Measurements from ENCODE around the gene SPN.
"Not testable (repeated sequence)": the region's sequence is repeated elsewhere in the genome, so short reads cannot be mapped to it uniquely, and the experiment has no call there.

Gene SPN

GRCh38 chr16:29687755-29688154, 24.7 kb downstream of the SPN start:
- no peaks in the 10 kb centered on the region for H3K9me2 ChIP-seq (replicated peaks; ENCODE audit: insufficient read depth, low read length)
- H3K4me1 ChIP-seq (ENCODE audit: low read length), result peaks cover 7% of the 10 kb centered on the region; the same call in 1 of the 2 replicates
- H3K4me3 ChIP-seq (ENCODE audit: low read length), result no peak overlapping the region
- no peaks in the 10 kb centered on the region for H3K9me3 ChIP-seq (replicated peaks; ENCODE audit: insufficient read depth, low read length)
- H3K27ac ChIP-seq (ENCODE audit: low read length), result no peak overlapping the region
- H3K79me2 ChIP-seq (ENCODE audit: low read length), result no peaks in the 10 kb centered on the region
- H4K20me1 ChIP-seq (ENCODE audit: insufficient read depth, low read length), result no peaks in the 10 kb centered on the region
- TF ChIP-seq EZH2phosphoT487 (IDR thresholded peaks at IDR 0.05; ENCODE audit: low read length) (no peak), CTCF (IDR thresholded peaks at IDR 0.05; ENCODE audit: low read length) (no peak), EZH2 (optimal IDR thresholded peaks at IDR 0.05; ENCODE audit: low read depth, low read length) (no peak)
- DNase-seq, result no peak
- H3K27me3 ChIP-seq (replicated peaks; ENCODE audit: insufficient read depth, low read length), result no peaks in the 10 kb centered on the region
- H2AFZ ChIP-seq (ENCODE audit: low read length), result no peak overlapping the region
- H3K36me3 ChIP-seq (replicated peaks; ENCODE audit: insufficient read depth, low read length), result no peaks in the 10 kb centered on the region
- no peak overlapping the region for H3K9ac ChIP-seq (ENCODE audit: low read length)
- H3K4me2 ChIP-seq (ENCODE audit: low read depth, low read length), result no peak overlapping the region
- H3F3A ChIP-seq (ENCODE audit: insufficient read depth, low read length), result no peaks in the 10 kb centered on the region

GRCh38 chr16:29688172-29688571, 25.1 kb downstream of the SPN start:
- H4K20me1 ChIP-seq (ENCODE audit: insufficient read depth, low read length), result no peaks in the 10 kb centered on the region
- no peak overlapping the region for H2AFZ ChIP-seq (ENCODE audit: low read length)
- no peaks in the 10 kb centered on the region for H3F3A ChIP-seq (ENCODE audit: insufficient read depth, low read length)
- no peak overlapping the region for H3K9ac ChIP-seq (ENCODE audit: low read length)
- no peak overlapping the region for H3K4me2 ChIP-seq (ENCODE audit: low read depth, low read length)
- H3K9me2 ChIP-seq (replicated peaks; ENCODE audit: insufficient read depth, low read length), result no peaks in the 10 kb centered on the region
- H3K79me2 ChIP-seq (ENCODE audit: low read length), result no peaks in the 10 kb centered on the region
- no peaks in the 10 kb centered on the region for H3K36me3 ChIP-seq (replicated peaks; ENCODE audit: insufficient read depth, low read length)
- H3K27ac ChIP-seq (ENCODE audit: low read length), result no peak overlapping the region
- no peak for TF ChIP-seq EZH2 (optimal IDR thresholded peaks at IDR 0.05; ENCODE audit: low read depth, low read length)
- TF ChIP-seq CTCF (IDR thresholded peaks at IDR 0.05; ENCODE audit: low read length), result no peak
- no peak for TF ChIP-seq EZH2phosphoT487 (IDR thresholded peaks at IDR 0.05; ENCODE audit: low read length)
- no peaks in the 10 kb centered on the region for H3K9me3 ChIP-seq (replicated peaks; ENCODE audit: insufficient read depth, low read length)
- H3K4me1 ChIP-seq (ENCODE audit: low read length), result peaks cover 7% of the 10 kb centered on the region; the same call in 1 of the 2 replicates
- H3K4me3 ChIP-seq (ENCODE audit: low read length), result no peak overlapping the region
- no peaks in the 10 kb centered on the region for H3K27me3 ChIP-seq (replicated peaks; ENCODE audit: insufficient read depth, low read length)
- no peak for DNase-seq

- H3K4me1 ChIP-seq (ENCODE audit: low read length); H3K79me2 ChIP-seq (ENCODE audit: low read length); H3K4me3 ChIP-seq (ENCODE audit: low read length); H3K36me3 ChIP-seq (replicated peaks; ENCODE audit: insufficient read depth, low read length); H3K27ac ChIP-seq (ENCODE audit: low read length); H4K20me1 ChIP-seq (ENCODE audit: insufficient read depth, low read length); H3F3A ChIP-seq (ENCODE audit: insufficient read depth, low read length); DNase-seq; H3K9me3 ChIP-seq (replicated peaks; ENCODE audit: insufficient read depth, low read length); H2AFZ ChIP-seq (ENCODE audit: low read length); H3K9ac ChIP-seq (ENCODE audit: low read length); H3K9me2 ChIP-seq (replicated peaks; ENCODE audit: insufficient read depth, low read length); H3K27me3 ChIP-seq (replicated peaks; ENCODE audit: insufficient read depth, low read length): not testable (repeated sequence)
- H3K4me2 ChIP-seq (ENCODE audit: low read depth, low read length), result peak overlapping the region; percentile 16; the same call in 1 of the 2 replicates
Measured at GRCh38 chr16:29689490-29690351, 26.7 kb downstream of the SPN start.

- H2AFZ ChIP-seq (ENCODE audit: low read length); H3K4me1 ChIP-seq (ENCODE audit: low read length); H3K4me3 ChIP-seq (ENCODE audit: low read length); H3K27ac ChIP-seq (ENCODE audit: low read length); H3K9me3 ChIP-seq (replicated peaks; ENCODE audit: insufficient read depth, low read length); H4K20me1 ChIP-seq (ENCODE audit: insufficient read depth, low read length); DNase-seq; H3K9me2 ChIP-seq (replicated peaks; ENCODE audit: insufficient read depth, low read length); H3K27me3 ChIP-seq (replicated peaks; ENCODE audit: insufficient read depth, low read length); H3K4me2 ChIP-seq (ENCODE audit: low read depth, low read length); H3F3A ChIP-seq (ENCODE audit: insufficient read depth, low read length); H3K9ac ChIP-seq (ENCODE audit: low read length); H3K79me2 ChIP-seq (ENCODE audit: low read length); H3K36me3 ChIP-seq (replicated peaks; ENCODE audit: insufficient read depth, low read length): not testable (repeated sequence)
Measured at GRCh38 chr16:29692606-29693005, 29.6 kb downstream of the SPN start.
